SW 1271 (cell line): ENCODE data around the gene CNTRL.

ENCODE experiments used
- DNase-seq, 2 experiments: peaks; one replicate each; lab custom pipeline; 2025; lab: John Stamatoyannopoulos, UW

Gene CNTRL

DNA sequence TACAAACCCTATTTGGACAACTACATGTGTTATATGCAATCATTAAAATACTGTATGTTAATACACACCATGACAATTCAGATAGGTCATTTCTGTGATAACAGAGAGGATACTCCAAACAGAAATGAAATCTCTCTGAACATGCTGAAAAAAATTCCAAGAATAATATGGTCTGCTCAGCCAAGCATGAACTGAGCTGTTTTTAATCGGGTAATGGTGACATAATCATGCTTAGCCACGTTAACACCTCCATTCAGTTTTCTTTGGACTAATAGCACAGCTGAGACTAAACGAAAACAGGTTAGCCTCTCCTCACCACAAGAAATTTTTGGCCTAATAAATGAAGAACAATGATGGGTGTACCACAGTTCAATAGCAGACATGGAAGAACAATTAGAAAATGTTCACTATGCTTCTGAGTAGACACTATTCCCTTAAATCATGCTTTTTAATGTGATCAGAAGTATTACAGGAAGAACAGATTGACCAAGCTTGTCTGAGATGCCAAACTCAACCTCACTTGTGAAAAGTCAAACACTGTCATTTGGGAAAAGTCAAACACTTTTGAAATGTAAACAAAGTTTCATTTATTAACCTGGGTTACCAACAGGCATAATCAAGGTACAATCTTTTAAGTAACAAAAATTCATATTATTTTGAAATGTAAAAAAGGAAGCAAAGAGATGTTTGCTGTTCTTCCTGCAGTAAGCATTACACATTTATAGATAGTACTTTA is 107.5 kb downstream of the CNTRL start:
- no peak for DNase-seq

DNA sequence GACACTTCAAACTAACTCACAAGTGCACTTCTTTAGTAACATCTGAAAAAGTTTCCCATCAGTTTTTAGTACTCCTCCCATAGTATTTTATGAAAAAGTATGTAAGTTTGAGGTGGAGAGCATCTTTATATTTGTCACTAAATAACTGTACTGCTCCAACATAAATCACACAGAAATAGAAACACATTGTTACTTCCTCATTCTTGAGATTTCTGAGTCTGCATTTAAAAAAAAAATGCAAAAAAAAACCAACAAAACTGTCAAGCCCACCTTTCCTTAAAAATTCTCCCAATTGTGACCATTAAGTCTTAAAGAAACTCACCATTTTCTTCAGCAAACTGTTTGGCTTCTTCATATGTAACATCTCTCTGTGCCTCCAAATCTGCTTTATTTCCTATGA is 108.2 kb downstream of the CNTRL start:
- no peak for DNase-seq

DNA sequence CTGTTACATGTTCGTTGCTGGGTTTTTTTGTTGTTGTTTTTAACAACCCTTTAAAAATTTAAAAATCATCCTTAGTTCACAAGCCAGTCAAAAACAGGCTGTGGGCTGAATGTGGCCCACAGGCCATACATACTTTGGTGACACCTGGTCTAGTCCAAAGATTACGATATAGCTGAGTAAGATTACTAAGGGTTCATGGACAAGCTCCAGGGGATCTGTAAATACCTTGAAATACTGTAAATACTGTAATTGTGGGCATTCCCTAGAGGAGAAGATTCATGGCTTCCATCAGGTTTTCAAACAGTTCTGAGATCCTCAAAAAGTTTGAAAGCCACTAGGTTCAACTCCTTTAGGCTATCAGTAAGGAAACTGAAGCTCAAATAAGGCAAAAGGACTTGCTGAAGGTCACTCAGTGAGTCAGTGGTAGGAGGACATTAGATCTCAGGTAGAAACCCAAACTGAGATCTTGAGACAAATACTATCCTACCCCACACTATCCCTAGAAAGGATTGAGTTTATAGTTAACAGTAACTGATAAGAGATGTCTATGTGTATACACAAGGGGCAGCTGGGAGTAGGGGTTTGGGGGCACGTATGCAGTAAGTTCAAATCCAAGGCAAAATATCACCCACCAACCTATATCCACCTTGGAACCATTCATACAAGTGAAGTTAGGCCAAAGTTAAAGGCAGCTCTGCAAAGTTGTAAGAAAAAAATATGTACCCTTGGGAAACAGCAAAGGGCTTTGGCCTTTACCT is 109.1 kb downstream of the CNTRL start:
- no peak for DNase-seq

DNA sequence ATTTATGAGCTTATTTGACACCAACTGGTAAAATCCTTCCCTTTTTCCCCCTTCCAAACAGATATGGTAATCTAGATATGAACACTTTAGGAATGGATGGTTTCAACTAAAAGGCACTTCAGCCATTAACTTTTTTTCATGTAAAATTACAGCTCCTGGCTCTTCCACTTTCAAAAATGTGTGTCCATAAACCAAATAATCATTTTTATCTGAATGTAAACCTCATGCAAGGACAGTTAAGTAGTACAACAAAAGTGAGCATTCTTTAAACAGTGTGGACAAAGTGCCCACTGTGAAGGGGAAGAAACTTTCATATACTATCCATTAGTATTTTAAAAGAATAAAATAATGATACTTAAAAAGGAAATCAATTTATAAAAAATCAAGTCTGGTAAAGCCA is 109.7 kb downstream of the CNTRL start:
- DNase-seq: no peak

DNA sequence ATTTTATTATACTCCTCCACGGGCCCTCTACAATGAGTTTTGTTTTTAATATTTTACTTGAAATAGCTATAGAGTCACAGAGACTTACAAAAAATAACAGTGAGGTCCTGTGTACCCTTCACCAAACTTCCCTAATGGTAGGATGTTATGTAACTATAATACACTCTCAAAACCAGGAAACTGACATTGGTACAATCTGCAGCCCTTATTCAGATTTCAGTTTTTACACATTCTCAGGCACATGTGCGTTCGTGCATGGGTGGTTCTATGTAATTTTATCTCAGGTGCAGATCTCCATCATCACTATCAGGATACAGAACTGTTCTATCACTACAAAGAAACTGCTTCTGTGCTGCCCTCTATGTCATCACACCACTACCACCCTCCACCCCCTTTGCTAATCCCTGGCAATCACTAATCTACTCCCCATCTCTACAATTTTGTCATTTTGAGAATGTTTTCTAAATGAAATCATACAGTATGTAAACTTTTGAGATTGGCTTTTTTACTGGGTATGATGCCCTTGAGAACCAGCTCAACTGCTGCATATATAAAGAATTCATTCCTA is 110.5 kb downstream of the CNTRL start:
- DNase-seq: no peak

DNA sequence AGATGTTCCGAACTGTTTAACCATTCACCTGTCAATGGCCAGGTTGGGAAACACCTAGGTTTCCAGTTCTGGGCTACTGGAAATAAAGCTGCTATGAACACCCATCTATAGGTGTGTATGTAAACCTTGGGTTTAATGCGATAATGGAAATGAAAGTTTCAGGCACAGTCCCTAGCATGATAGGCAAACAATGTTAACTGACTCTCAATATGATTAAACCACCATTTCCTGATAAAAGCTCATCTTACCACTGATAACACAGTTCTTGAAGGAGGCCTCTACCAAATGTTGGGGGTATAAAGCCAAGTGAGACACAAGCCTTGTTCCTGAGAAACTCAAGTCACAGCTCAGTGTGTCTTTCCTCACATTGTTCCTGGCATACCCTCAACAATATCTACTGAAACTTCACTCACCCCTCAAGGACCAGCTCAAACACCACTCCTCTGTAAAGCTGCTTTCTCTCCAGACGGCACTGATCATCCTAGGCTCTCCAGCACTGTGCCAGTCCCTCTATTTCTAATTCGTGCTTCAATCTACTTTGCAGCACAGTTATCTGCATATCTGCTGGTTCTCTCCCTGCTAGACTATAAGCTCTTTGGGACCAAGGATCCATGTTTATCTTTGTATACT is 111.1 kb downstream of the CNTRL start:
- no peak for DNase-seq

DNA sequence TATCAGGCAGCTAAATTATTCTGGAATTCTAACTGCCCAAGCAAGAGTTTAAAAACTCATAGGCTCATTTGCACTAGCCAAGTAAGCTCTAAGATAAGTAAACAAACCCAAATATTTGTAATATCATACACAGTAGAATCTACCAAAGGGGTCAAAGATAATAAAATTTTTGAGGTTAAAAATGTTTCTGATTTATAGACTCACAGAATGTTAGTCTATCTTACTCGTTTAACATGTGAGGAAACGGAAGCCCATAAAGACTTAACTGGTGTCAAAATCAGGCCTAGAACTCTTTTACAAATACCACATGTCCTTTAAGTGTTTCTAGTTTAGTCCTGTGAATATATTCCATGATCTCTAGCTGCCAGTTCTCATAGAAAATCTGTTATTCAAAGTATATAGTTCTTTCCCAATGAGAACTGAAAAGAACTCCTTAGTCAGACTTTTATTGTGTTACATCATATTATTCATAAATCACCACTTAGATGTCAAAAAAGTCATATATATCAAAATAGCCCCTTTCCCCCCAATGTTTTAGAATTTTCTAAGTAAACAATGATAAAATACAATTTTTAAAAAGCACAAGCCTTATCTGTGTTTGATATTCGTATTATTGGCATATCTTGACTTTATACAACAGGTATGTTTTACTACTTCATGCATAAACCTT is 113.0 kb downstream of the CNTRL start:
- DNase-seq: no peak

DNA sequence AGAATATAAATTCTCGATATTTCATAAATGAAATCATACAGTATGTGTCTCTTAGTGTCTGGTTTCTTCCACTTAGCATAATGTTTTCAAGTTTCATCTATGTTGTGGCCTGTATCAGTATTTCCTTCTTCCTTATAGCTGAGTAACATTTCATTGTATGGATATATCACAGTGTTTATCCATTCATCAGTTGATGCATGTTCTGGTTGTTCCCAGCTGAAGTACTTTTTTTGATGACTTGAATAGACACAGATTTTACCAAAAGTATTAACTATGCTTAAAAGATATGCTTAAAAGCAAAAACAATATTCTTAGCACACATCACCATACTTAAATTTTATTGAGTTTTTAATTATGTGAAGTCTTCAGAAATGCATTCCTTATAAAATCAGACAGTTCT is 114.3 kb downstream of the CNTRL start:
- DNase-seq: no peak

DNA sequence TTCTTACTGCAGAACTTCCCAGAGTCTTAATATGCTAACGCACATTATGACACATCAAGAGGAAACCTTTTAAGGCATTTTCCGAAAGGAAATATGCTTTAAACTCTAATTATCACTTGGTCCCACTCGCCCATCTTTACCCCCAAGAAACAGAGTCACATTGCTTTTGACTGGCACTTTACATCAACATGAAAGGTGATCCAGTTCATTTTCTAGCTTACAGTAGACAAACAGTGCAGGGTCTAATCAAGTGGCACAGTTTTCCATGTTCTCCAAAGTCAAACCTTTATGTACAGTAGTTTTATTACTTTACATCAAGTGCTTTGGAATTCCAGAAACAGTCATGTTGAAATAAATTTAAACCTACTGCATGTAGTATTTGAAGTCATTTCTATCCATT is 114.9 kb downstream of the CNTRL start:
- DNase-seq: no peak

DNA sequence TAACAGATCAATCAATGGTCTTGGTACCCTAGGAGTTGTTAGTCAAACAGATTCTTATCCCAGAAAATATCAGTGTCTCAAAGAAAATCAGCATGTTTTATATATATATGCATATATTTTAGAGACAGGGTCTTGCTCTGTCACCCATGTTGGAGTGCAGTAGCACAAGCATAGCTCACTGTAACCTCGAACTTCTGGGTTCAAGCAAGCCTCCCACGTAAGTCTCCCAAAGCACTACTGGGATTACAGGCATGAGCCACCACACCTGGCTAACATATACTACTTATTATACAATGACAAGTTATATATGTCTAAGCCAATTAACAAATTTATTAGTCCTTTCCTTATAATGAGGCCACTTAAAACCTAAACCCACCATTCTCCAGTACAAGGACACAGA is 116.5 kb downstream of the CNTRL start:
- DNase-seq: no peak

DNA sequence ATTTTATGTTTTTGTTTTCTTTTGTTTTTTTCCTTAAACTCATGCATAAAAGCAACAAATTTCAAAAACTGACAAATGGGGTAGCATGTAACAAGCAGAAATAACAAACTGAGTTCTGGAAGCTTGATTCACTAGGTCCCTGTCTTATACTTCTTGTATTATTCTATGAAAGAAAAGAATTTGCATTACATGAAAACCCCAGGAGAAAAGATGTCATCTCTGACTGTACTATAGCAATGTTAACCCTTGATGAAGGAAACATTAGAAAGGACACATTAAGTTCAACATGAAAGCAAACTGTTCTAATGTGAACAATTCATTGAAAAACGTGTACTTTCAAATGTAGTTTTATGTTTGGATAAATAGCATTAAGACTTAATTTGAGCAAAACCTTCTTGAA is 117.8 kb downstream of the CNTRL start:
- no peak for DNase-seq

DNA sequence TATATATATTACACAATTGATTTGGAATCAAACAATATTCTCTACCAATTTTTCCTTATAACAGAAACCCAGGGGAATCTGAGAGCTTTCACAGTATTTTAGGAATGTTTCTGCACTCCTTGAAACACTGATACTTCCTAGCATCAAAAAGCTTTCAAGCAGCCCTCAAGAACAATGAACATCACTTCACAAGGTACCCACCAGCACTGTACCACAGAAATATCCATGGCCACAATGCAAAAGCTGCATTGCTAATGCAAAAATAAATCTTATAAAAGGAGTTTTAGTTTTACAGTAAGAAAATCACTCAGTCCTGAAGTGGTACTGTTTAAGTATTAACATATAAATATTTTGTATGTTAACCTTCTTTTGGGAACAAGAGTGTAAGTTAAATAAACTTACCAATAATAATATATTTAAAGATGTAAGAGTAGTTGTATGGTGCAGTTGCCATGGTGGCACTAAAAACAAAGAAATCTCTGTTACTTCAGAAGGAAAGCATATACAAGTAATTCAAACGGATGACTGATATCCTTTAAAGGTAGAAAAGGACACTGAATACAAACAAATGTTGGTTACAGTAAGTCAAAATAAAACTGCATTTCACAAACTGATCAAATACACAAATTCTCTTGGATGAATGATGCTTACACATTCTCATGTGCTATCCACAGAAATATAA is 118.3 kb downstream of the CNTRL start:
- DNase-seq: no peak

DNA sequence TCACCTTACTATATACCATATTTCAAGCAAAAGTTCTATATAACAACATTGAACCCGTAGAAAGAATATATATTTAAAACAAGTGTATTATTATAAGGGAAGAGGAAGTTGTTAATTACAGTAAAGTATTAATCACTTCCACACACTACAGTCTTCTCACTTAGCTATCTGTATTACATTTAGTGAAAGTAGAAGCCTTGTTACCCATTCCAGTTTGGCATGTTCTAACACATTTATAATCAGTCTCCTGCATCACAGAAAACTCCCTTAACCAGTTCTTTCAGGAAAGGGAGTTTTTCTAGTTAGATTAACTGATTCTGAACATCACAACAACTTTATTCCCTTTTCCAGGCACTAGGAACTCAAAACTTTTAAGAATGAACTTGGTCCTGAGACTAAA is 120.0 kb downstream of the CNTRL start:
- no peak for DNase-seq

DNA sequence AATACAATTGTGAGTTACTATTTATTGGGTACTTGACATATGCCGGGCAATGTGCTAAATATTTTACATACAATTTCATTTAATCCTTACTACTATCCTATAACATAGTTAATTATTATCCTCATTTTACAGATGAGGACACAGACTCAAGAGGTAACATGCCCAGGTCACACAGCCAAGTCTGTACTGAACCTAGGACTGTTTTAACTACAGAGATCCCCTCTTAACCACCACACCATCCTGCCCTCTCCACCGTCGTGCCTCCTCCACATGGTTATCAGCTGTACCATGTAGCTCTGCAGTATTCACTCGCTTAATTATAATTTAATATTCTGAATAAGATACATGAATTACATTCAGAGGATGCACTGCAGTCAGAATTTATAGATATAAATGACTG is 121.6 kb downstream of the CNTRL start:
- no peak for DNase-seq

DNA sequence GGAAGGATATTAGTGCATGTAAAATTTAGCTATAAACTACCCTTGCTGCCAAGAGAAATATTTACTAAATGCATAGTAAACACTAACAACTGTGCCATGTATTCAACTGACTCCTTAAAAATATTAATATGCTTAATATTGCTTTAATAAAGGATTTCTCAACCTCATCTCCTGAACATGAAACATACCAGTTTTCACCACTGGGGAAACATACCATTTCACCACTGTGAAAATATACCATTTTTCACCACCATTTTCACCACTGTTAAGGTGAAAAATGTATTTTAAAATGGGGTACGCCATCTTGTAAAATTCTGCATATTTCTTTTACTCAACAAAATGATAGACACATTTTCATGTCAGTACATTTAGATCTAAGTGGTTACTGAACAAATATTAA is 122.4 kb downstream of the CNTRL start:
- DNase-seq: no peak

DNA sequence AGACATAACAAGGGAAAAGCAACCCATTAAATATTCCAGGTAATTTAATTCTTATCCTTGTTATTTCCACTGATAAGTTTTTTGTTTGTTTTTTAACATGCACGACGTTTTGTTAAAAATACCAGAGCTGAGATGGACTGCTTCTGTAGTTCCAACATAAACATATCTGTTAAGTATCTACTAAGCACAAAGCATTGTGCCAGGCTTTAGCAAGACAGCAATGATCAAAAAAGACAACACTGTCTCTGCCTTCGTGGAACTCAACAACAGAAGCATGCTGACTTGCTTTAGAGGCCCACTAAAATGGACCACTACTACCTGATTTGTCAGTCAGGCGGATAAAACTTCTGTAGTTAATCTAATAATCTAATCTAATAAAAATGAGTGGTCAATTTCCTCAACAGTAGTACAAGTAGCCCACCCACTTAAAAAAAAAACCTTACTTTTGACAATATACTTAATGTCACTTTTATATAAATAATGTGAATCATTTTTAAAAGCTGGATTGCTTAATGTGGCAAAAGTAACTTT is 123.8 kb downstream of the CNTRL start:
- DNase-seq: no peak

DNA sequence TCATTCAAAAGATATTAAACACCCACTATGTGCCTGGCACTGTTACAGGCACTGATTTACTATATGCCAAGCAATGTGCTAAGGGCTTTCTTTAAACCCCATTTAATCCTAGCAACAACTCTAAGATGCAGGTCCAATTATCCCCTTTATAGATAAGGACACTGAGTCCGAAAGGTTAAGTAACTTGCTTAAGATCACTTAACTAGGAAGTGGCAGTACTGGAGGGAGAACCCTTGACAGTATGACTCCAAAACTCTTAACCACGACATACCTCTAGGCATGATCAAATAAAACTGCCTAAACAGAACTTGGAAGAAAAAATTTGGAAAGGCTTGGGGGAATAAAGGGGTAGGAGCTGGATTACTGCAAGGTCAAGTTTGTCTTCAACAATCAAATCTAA is 125.2 kb downstream of the CNTRL start:
- DNase-seq: no peak

DNA sequence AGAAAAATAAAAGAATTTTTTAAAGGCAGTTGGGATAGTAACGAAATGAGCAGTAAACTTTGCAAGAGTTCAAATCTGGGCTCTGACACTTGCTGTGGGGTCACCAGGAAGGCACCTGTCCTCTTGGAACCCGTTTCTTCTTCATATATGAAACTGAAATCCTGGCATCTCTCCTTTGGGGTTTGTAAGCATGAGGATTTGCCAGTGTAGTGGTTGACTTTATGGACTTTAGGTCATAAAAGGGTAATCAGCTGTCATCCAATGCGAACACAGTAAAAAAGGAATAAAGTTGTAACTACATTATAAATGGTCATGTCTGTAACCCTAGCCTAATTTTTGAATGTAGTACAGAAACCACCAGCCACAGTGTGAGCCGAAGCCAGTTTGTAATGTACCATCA is 125.6 kb downstream of the CNTRL start:
- no peak for DNase-seq

DNA sequence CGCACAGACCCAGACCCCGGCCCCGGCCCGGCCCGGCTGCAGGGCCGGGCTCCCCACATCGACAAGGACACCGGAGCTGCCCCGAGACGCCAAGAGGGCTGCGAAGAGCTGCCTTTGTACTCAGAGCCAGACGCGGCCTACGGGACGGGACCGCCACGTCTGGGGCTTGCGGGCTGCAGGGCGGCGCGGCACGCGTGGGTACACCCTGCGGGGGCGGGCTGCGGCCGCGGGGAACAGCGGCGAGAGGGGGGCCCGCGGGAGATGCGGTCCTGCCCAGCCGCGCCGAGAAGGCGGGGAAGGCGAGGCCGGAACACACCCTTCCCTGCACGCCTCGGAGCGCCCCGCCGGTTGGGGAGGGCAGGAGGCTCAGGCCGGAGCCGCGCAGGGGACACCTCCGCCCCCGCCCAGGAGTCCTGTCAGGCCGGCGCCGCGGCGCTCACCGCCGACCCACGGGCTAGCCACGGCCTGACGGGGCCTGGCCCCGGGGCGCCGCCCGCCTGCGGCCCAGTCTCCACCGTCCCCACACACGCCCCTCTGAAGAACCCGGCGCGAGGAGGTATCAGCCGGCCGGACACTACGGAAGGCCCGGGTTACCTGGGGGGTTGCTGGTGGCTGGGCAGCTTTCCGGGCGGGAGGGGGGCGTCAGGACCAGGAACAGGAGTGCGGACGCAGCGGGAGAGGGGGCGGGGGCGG is 126.4 kb downstream of the CNTRL start:
- DNase-seq: no peak

DNA sequence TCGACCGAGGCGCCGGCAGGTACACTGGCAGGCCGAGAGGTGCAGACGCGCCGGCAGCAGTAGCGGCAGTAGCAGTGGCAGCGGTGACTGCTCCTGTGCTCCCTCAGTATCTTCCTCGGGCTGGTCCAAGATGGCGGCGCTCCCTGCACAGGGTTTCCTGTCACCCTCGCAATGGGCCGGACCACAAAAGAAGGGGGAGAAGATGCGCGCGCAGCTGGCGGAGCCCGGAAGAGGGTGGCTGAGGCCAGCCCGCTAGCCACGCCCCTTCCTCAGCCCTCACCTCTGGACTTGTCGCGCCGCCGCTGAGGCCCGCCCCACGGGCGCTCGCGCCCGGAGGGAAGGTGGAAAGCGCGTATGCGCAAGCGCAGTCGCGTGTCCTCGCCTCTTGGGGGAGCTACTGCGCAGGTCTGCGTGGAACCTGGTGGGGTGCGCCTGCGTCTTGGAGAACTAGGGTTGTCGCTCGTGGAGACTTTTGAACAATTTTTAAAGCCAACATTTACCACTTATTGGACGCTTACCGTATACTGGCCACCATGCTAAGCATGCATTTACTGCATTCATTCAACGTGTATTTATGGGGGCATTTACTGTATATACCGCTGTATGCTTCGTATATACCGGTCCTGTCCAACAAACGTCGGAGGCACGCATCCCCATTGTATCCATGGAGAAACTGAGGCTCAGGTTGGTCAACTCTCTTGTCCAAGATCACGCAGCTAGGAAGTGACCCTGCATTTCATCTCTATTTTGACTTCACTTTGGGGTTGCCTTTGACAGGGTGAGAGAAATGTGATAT is 127.2 kb downstream of the CNTRL start, which contains the start of gene RAB14:
Gene RAB14, minus strand, starts transcription at position 132 of the 796 bp plus-strand sequence. CDS start 8,457 bp downstream, outside the sequence.
- DNase-seq: peak; percentile 95 to 99
